Loucy (cell line): Measurements from ENCODE around the gene SIGLEC14.

Experiments
- EZH2phosphoT487 ChIP-seq: fragments of 200-600 bp; IDR thresholded peaks from 2 replicates; pipeline ENCODE4 v1.6.1; 2018; ENCODE audit warnings: antibody characterized with exemption, mild to moderate bottlenecking, moderate library complexity, borderline replicate concordance
- TF ChIP-seq, protein P1 (sequence below): fragments of 200-600 bp; sonication (generic); conservative IDR thresholded peaks from 2 replicates; pipeline ENCODE4 v1.5.1; 2014; ENCODE audit warnings: mild to moderate bottlenecking, antibody characterized with exemption, low read length

DNA sequence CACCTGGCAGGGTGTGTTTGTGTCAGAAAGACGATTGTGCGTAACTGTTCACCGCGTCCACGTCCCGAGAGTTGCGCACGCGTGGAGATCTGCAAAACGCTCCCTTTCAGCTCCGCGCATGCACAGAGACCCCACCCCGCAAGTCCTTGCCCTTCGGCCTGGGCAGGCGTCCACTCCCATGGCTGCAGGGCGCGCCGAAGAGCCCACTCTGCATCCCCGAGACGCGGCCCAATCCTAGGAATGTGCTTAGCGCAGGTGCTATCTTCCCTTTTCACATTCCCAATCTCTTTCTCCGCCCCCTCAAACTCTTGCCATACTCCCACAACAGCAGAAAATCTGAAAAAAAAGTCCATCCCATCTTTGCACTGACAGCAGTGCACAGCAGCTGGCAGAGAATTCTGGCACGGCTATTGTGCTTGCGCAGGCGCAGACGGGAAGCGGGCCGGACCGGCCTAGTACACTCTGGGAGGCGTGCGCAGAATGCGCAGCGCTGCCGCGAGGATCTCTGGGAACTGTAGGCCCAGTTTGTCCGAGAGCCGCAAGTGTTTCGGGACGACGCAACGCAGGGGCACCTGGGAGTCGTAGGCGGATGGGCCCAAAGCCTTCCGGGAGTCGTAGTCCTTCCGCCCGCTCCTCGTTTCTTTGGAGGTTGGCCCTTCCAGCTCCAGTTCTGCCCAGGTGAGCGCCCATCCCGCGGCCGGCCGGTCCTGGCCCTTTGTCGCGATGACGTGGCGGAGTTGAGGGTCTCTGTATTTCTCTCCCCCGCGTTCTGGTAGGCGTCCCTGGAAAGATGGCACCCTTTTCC lies 52.5 kb downstream of the SIGLEC14 start:
- TF ChIP-seq EZH2phosphoT487, result no peak
- TF ChIP-seq, protein P1, sequence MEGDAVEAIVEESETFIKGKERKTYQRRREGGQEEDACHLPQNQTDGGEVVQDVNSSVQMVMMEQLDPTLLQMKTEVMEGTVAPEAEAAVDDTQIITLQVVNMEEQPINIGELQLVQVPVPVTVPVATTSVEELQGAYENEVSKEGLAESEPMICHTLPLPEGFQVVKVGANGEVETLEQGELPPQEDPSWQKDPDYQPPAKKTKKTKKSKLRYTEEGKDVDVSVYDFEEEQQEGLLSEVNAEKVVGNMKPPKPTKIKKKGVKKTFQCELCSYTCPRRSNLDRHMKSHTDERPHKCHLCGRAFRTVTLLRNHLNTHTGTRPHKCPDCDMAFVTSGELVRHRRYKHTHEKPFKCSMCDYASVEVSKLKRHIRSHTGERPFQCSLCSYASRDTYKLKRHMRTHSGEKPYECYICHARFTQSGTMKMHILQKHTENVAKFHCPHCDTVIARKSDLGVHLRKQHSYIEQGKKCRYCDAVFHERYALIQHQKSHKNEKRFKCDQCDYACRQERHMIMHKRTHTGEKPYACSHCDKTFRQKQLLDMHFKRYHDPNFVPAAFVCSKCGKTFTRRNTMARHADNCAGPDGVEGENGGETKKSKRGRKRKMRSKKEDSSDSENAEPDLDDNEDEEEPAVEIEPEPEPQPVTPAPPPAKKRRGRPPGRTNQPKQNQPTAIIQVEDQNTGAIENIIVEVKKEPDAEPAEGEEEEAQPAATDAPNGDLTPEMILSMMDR, result no peak
